HUDEP-2 (cell line): ENCODE data around the gene GPR155.
"Not testable (repeated sequence)": the region's sequence is repeated elsewhere in the genome, so short reads cannot be mapped to it uniquely, and the experiment has no call there.

ENCODE experiments used
- DNase-seq, 76 experiments: peaks; one replicate each; lab custom pipeline; 2025; ENCODE audit not compliant: unreplicated experiment in 76 of 76; lab: John Stamatoyannopoulos, UW

Gene GPR155

GRCh38 chr2:174493549-174494331 lies 6.9 kb upstream of the GPR155 start:
- DNase-seq = no peak

GRCh38 chr2:174492963-174493431 lies 6.2 kb upstream of the GPR155 start:
- DNase-seq = no peak

GRCh38 chr2:174491947-174492346 lies 5.1 kb upstream of the GPR155 start:
- no peak for DNase-seq

- no peak for DNase-seq
Measured at GRCh38 chr2:174490051-174490450, 3.2 kb upstream of the GPR155 start.

- not testable (repeated sequence) for DNase-seq
Measured at GRCh38 chr2:174489520-174489919, 2.7 kb upstream of the GPR155 start.

- no peak for DNase-seq
Measured at GRCh38 chr2:174487820-174488162, 962 bp upstream of the GPR155 start.

GRCh38 chr2:174487108-174487819 lies 435 bp upstream of the GPR155 start:
- DNase-seq = peak; percentile 20 to 100 (median 98)

GRCh38 chr2:174485788-174486562 lies 854 bp downstream of the GPR155 start:
- DNase-seq = peak in 73 of 76 experiments; percentile 3 to 81 (median 54)

- DNase-seq = not testable (repeated sequence)
Measured at GRCh38 chr2:174485045-174485444, 1.8 kb downstream of the GPR155 start.

GRCh38 chr2:174484573-174484972 lies 2.3 kb downstream of the GPR155 start:
- no peak for DNase-seq

GRCh38 chr2:174482854-174483253 lies 4.0 kb downstream of the GPR155 start:
- DNase-seq = no peak

- DNase-seq = no peak
Measured at GRCh38 chr2:174477759-174478158, 9.1 kb downstream of the GPR155 start.

GRCh38 chr2:174473796-174474195 lies 13.0 kb downstream of the GPR155 start:
- no peak for DNase-seq

GRCh38 chr2:174465327-174465726 lies 21.5 kb downstream of the GPR155 start:
- DNase-seq = no peak

- DNase-seq = no peak
Measured at GRCh38 chr2:174461221-174461620, 25.6 kb downstream of the GPR155 start.

- DNase-seq = no peak
Measured at GRCh38 chr2:174454566-174454965, 32.3 kb downstream of the GPR155 start.

- DNase-seq = no peak
Measured at GRCh38 chr2:174450021-174450816, 36.6 kb downstream of the GPR155 start.

- no peak for DNase-seq
Measured at GRCh38 chr2:174449033-174449432, 37.8 kb downstream of the GPR155 start.

GRCh38 chr2:174446531-174446930 lies 40.3 kb downstream of the GPR155 start:
- DNase-seq = no peak

GRCh38 chr2:174445248-174445647 lies 41.6 kb downstream of the GPR155 start:
- DNase-seq = no peak
